NB4 (cell line): Measurements from ENCODE around the gene OAT.

Experiments used
- DNase-seq: peaks from one replicate; pipeline ENCODE4 v3.0.0; 2010; ENCODE audit warnings: low read depth
- H3K4me3 ChIP-seq: one replicate; pipeline ENCODE4 v1.5.1; 2011; ENCODE audit warnings: mild to moderate bottlenecking, low read depth, low read length, moderate library complexity
- CTCF ChIP-seq: IDR thresholded peaks from one replicate; pipeline ENCODE4 v1.5.1; 2012; ENCODE audit warnings: low read depth, low read length
- MAX ChIP-seq: IDR thresholded peaks from 2 replicates; pipeline ENCODE4 v1.6.1; 2011; ENCODE audit warnings: low read depth, low read length
- MYC ChIP-seq: IDR thresholded peaks from 2 replicates; pipeline ENCODE4 v1.6.1; 2011; ENCODE audit warnings: low read depth, low read length
- POLR2A ChIP-seq: IDR thresholded peaks from 2 replicates; pipeline ENCODE4 v1.6.1; 2011; ENCODE audit warnings: mild to moderate bottlenecking; ENCODE audit not compliant: insufficient read length; ENCODE audit errors: extremely low read depth

OAT gene

DNA sequence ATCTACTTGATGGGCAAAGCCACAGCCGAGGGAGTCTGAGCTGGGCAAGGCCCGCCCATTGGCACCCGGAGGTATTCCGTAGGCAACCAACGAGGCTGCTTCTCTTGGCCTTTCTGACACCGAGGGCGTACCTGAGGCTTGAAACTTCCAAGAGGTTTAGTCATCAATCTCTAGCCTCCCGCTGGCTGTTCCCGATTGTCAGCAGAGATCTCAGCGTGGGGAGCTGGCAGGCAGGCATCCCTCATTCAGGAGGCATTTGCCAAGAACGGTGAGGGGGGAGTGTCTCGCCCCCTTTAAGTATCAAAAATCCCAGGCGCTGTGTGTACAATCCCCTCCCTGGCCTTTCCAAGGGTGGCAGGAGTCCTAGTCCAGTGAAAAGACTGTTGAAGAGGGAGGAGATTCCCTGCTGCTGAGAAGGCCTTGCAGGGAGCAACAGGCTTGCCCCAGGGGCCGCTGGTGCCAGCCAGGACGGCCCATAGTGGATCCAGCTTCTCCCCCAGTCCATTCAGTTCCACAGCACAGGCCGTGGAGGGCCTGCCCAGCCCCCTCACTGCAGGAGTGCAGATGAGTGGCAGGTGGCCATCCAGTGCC lies 39.7 kb downstream of the OAT start:
- no peak overlapping the region for H3K4me3 ChIP-seq
- TF ChIP-seq MAX (no peak), MYC (no peak), CTCF (no peak), POLR2A (no peak)
- no peak for DNase-seq

- DNase-seq = no peak
- no peak for TF ChIP-seq MAX
- no peak for TF ChIP-seq CTCF
- TF ChIP-seq MYC = no peak
- no peak for TF ChIP-seq POLR2A
- H3K4me3 ChIP-seq = no peak overlapping the region
These were observed 40.5 kb downstream of the OAT start for GRCh38 chr10:124378271-124378670.

- no peak overlapping the region for H3K4me3 ChIP-seq
- DNase-seq = no peak
- TF ChIP-seq MAX (no peak), POLR2A (no peak), MYC (no peak), CTCF (no peak)
These were observed 41.6 kb downstream of the OAT start for GRCh38 chr10:124377101-124377500.

DNA sequence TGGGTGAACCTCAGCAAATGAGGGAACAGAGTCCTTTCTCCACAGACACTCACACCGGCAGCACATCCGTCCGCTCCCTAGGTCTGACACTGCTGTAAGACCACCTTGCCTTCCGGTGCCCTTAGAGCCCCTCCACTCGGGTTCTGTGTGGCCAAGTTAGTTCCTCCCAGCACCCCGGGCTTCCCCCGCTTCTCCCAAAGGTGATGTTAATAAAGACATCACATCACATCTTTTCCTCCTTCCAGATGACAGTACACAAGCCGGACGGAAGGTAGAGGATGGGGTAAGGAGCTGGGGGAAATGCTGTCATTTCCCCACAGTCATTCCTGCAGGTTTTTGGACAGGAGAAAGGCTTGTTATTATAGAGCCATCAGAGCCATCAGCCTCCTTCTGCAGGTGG lies 42.3 kb downstream of the OAT start:
- no peak overlapping the region for H3K4me3 ChIP-seq
- TF ChIP-seq MAX (no peak), POLR2A (no peak), MYC (no peak), CTCF (no peak)
- no peak for DNase-seq

GRCh38 chr10:124375691-124376090 lies 43.0 kb downstream of the OAT start:
- TF ChIP-seq MYC (no peak), CTCF (no peak), POLR2A (no peak), MAX (no peak)
- no peak overlapping the region for H3K4me3 ChIP-seq
- DNase-seq = no peak

DNA sequence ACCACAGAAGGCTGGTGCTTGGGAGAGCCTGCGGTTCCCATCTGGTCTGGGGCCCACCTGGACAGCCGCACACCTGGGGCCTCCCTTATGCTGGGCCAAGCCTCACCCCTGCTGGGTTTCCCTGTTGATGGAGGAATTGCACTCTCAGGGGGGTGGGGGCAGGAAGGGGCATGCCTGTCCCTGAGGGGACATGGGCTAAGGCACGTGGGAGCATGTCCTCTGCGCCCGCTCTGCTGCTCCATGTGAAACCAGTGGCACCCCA lies 43.4 kb downstream of the OAT start:
- no peak overlapping the region for H3K4me3 ChIP-seq
- DNase-seq = no peak
- TF ChIP-seq MYC = no peak
